K562 treated with DMSO at 1 percent for 24 hours (cell line): ENCODE results near the gene CTBP1. TPM values are rescaled to one million over a fixed set of nuclear protein-coding genes. Genes with fewer than 3 reads are reported as not detected.

Source experiments
- total RNA-seq: library from RNA; unstranded; fragments of 300-600 nt; gene quantifications from 2 replicates; pipeline ENCODE4 v1.2.3, GENCODE V29; 2022; ENCODE audit warnings: low read depth; ENCODE audit not compliant: insufficient read depth

Gene CTBP1
- total RNA-seq: 142 and 151 TPM in 2 replicates

DNA sequence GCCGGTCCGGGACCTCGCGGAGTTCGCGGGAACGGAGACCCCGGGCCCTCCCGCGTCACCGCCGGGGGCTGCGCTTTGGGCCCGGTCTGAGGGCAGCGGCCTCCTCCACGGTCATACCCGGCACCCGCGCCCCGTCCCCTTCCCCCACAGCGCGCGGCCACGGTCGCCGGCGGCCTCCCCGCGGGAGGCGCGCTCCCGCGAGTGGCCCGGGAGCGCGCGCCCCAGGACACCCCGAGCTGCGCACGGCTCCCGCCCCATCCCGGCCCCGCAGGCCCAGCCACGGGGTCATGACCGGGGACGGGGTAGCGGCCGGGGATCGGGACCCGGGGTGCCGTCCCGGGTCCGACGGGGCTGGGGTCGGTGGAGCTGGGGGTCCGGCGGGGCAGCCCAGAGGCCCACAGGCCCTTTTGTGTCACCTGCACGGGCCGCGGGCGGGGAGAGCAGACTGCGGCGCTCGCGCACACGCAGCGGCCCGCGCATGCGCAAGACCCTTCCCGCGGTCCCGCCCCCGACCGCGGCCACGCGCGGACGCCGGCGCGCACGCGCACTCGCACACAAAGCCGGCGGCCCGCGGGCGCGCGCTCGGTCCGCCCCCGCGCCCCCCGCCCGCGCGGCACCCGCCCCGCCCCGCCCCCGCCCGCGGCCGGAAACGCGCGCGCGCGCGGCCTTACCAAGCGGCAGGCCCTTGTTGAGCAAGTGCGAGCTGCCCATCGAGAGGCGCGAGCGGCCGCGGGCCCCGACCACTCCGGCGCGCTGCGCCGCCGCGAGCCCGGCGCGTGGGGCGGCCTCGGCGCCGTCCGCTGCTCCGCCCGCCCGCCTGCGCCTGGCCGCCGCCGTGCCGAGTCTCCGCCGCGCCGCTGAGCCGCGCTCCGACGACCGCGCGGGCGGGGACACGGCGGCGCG lies at the start of gene CTBP1:
Gene CTBP1, minus strand, starts transcription at position 886 of the 903 bp plus-strand sequence. CDS start 7,799 bp downstream, outside the sequence.

DNA sequence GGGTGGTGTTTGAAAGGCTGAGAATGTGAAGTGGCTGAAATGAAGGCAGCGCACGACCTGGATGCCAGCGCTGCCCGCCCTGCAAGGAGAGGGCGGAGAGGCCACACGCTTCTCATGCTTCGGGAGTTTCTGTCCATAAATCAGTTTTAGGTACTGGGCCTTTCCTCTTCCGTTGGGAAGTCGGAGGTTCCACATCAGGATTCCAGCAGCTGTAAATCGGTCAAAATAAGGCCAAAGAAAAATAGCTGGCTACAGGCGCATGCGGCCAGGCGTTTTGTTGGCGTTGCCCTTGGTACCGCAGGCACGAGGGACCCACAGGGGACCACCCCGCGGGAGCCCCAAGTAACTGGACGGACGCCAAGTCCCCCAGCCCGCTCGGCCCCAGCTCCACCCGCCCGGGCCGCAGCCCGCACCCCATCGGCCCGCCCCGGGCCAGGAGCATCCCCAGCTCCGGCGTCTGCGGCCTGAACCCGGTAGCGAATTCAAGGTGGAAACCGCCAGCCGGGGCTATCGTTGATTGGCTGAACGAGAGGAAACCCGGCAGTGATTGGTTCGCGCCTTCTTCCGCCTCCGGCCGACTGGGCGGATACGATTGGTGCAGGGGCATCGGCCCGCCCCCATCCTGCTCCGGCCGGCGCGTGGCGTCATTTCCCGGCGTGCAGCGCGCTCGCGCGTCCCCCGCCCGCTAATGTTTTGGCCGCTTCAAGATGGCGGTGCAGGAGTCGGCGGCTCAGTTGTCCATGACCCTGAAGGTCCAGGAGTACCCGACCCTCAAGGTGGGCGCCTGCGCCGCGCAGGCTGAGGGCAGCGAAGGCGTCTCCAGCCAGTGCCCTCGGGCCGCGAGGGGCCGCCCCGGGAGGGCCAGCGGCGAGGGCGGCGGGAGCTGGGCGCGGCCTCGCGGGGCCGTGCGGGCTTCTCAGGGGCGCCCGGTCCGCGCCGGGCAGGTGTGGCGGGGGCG lies 40.6 kb upstream of the CTBP1 start, which contains the start of gene MAEA:
Gene MAEA, plus strand, starts transcription at position 685 of the 958 bp plus-strand sequence. Its CDS starts 23 bp downstream, at position 708.

DNA sequence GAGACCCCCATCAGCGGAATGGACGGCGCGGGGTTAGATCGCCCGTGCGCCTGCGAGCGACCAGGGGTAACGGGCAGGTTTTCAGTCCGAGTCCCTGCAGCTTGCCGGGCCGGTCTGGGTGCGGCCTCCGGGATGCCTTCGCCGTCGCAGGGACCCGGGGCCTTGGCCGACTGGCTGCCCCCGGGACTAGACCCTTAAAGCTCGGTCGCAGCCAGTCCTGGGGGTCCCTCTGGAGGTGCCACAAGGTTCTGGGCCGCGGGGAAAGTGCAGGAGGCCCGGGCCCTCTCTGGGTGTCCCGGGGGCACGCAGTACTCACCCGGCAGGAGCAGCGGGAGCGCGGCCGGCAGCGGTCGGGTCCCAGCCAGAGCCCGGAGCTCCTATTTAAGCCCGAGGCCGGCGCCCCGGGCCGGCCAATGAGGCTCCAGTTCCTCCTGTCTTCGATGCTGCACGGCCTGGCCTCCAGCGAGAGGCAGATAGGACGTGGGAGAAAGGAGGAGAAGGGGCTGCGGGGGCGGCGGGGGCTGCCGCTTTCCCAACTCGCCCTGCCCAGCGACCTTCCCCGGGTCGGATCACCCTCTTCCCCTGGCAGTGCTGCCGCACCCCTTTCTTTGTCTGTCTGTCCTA lies 76.6 kb downstream of the CTBP1 start, which contains the start of gene SPON2:
Gene SPON2, minus strand, starts transcription at position 356 of the 624 bp plus-strand sequence.

Other genes with a start within 250 kb of the CTBP1 start
- 39.0 and 41.4 TPM in 2 replicates for gene FGFRL1, start 237.5 kb downstream of the CTBP1 start, total RNA-seq
- not detected in 2 replicates for gene RNF212, start 135.6 kb downstream of the CTBP1 start, total RNA-seq
- gene SPON2, start 76.5 kb downstream of the CTBP1 start, total RNA-seq: 0.96 and 3.0 TPM in 2 replicates
- 91.8 and 100 TPM in 2 replicates for gene MAEA, start 40.8 kb upstream of the CTBP1 start, total RNA-seq
- 3.2 and 5.0 TPM in 2 replicates for gene UVSSA, start 98.1 kb upstream of the CTBP1 start, total RNA-seq
- gene NKX1-1, start 157.3 kb upstream of the CTBP1 start, total RNA-seq: not detected in 2 replicates